ENCODE measurements around the gene HOXB6.

The HOXB6 gene

GRCh38 chr17:48610282-48611211, 5.8 kb upstream of the HOXB6 start, which contains the start of gene HOXB7:
TSS of gene HOXB7 (minus strand) at chr17:48611017. CDS start at chr17:48610918, 99 bp downstream.
- DNase-seq (ENCODE audit: low read depth in 1 of 2, low spot score in 1 of 2) = no peak

GRCh38 chr17:48609759-48610281, 5.0 kb upstream of the HOXB6 start:
- DNase-seq (ENCODE audit: low read depth in 1 of 2, low spot score in 1 of 2) = no peak

- DNase-seq (ENCODE audit: low read depth in 1 of 2, low spot score in 1 of 2) = no peak
Observed at GRCh38 chr17:48609033-48609432, 4.2 kb upstream of the HOXB6 start.

DNA sequence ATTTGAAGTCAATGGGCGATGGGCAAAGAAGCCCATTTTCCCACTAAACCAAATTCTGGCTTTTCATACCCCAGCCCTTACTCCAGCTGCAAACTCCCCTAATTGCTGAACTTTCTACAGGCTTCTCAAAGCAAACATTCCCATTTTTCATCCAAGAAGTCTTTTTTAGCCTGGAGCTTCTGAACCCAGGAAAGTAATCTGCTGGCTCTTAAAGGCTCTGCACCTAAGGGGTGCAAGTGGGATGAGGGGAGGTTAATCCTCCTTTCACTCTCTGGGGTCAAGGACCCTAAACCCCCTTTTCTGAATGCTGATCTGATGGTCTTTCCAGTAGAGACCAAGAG, 3.7 kb upstream of the HOXB6 start:
- DNase-seq (ENCODE audit: low read depth in 1 of 2, low spot score in 1 of 2) = no peak

GRCh38 chr17:48606892-48607614, 2.3 kb upstream of the HOXB6 start:
- DNase-seq (ENCODE audit: low read depth in 1 of 2, low spot score in 1 of 2) = no peak

GRCh38 chr17:48605991-48606891, 1.5 kb upstream of the HOXB6 start:
- DNase-seq (ENCODE audit: low read depth in 1 of 2, low spot score in 1 of 2) = no peak

GRCh38 chr17:48605409-48605919, 678 bp upstream of the HOXB6 start:
- no peak for DNase-seq (ENCODE audit: low read depth in 1 of 2, low spot score in 1 of 2)

- DNase-seq (ENCODE audit: low read depth in 1 of 2, low spot score in 1 of 2) = no peak
Observed at GRCh38 chr17:48603959-48604769, 622 bp downstream of the HOXB6 start.

DNA sequence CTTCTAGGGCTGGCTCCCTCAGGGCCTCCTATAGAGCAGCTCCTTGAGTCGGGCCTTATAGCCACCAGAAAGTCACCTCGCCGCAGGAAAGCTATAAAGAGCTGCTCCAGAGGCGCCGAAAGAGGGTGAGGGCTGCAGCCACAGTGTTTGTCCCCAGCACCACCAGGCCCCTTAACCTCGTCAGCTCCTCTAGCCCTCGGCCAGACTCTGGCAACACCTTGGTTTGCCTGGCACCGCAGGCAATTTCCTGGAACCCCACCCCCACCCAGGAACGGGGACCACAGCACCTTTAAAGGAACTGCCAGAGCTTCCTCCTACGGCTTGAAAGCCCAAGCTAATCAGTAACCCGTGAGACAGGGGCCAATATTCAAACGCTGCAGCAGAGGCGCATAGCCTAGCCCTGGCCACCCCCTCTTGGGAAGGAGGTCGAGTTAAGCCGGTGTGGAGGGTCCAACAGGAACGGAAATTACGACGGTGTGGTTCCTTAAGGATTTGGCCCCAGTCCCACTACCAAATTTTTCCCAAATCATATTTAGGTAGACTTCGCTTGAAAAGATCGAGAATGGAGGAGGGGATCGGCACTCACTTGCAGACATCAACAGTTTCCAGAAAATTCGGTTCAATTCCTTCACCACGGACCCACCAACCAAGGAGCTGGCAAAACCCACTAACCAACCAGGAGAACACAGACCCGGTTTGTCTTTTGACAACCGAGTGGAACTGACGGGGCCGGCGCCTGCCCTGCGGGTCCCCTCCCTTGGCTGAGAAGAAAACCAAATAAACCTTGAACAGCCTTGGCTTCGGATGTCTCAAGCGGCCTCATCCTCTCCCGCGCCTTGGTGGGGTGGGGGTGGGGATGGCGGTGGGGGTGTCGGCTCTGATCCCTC, 3.0 kb downstream of the HOXB6 start:
- no peak for DNase-seq (ENCODE audit: low read depth in 1 of 2, low spot score in 1 of 2)

DNA sequence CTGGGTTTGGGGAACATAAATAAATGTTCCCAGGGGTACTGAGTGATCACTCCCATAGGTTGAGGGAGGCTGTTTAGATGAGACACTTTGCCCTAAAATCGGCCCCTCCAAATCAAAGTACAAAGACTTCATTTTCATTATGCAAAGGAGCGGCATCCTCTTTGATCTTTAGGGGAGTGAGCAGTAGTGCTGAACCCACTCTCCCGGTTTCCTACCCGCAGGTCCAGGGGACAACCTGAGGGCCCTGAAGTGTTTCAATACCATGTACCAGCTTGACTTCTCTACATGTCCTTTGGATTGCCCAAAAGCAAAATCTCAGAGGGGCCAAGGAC, 3.6 kb downstream of the HOXB6 start:
- no peak for DNase-seq (ENCODE audit: low read depth in 1 of 2, low spot score in 1 of 2)

GRCh38 chr17:48600244-48601098, 4.3 kb downstream of the HOXB6 start:
- DNase-seq (ENCODE audit: low read depth in 1 of 2, low spot score in 1 of 2) = no peak

DNA sequence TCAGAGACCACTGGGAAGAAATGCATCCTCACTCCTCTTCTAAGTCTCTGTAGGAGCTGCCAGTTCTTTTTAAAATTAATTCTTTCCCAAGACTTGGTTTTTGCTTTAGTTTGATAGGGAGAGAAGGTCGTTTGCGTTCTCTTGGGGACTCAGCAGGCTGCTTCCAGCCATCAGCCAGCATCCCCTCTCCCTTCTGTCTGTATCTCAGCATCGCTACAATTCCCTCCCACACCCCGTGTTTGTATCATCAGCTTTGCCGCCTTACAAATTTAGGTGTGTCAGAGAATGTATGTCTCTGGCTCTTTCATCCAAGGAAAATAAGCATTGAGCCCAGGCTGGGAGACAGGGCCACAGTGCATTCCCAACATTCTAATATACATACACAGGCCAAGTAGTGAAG, 5.4 kb downstream of the HOXB6 start:
- no peak for DNase-seq (ENCODE audit: low read depth in 1 of 2, low spot score in 1 of 2)

DNA sequence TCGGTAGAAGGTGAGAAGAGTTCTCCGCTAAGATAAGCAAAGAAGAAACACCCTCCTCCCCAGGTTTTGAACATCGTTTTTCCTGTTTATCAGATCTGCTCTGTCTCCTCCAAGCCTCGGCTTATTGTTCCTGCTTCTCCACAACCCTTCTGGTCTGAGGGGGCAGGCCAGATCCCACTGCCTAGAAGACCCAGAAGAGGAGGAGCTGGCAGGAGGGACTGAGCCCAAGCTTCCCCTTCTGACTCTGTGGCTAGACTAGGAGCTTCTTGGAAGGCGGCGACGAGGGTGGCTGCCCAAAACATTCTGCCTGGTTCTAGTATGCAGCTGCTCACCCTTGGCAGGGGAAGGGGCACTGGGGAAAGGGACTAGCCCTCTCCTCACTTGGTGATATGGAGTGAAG, 6.0 kb downstream of the HOXB6 start:
- no peak for DNase-seq (ENCODE audit: low read depth in 1 of 2, low spot score in 1 of 2)

DNA sequence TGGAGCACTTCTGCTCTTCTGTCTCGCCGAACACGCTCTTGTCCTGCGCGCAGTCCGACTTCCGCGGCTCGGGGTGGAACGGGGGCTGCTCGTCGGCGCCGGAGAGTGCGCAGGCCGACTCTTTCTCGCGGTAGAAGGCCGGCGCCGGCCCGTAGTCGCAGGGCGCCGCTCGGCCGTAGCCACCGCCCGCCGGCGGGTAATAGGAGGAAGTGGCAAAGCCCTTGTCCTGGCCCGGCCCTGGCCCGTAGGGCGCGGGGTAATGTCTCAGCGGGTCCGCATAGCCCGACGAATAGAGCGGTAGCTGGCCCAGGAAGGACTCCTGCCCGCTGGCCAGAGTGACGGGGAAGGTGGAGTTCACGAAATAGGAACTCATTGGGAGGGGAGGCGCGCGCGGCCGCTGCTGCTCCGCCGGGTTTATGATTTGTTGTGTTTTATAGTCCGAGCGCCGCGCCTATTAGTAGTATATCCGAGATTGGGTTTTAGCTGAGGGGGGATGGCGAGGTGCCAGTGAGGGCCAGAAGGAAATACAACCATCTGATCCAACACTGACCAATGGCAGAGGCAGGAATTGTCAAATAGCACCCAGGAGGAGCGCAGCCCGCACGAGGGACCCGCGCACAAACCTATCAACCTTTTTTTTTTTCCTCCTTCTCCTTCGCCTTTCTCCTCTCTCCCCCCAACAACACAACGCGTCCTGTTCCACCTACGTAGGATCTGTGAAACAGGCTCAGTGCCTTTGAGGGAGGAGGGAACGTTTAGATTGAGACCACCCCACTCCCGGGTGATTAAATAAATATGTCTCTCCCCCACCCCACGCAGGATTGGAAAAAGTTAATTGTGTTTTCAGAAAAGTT, 6.8 kb downstream of the HOXB6 start:
- no peak for DNase-seq (ENCODE audit: low read depth in 1 of 2, low spot score in 1 of 2)

DNA sequence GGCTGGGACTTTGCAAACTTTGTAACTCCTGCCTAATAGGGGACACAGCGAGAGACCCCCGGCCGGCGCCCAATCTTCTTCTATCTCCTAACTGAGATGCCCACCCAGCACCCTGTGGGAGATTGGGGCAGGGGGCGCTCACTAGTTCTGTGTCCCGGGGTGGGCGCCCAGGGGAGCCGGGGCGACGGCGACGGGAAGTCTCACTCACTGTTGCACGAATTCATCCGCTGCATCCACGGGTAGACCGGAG, 7.3 kb downstream of the HOXB6 start:
- DNase-seq (ENCODE audit: low read depth in 1 of 2, low spot score in 1 of 2) = no peak

GRCh38 chr17:48596735-48597527, 7.9 kb downstream of the HOXB6 start:
- no peak for DNase-seq (ENCODE audit: low read depth in 1 of 2, low spot score in 1 of 2)
